ENCODE data around the gene PRND. TPM values are rescaled to one million over a fixed set of nuclear protein-coding genes. Genes with fewer than 3 reads are reported as not detected.

Gene PRND
- 10 to 100 TPM in 1 of 4 donors, 1 to 10 TPM in 2, not detected in 1; 1.0 to 14.9 (median 1.8) TPM for total RNA-seq

GRCh38 chr20:4721719-4722118, at the start of gene PRND:
PRND (plus strand) TSS chr20:4721909; CDS start chr20:4724552, 2,643 bp downstream.
- Histone ChIP-seq H3K4me3 (no peak within 1 kb of the TSS), H3K36me3 (no peaks in the 10 kb centered on the region), H3K27ac (peak within 1 kb of the TSS; percentile 13 to 94), H3K9me3 (no peaks in the 10 kb centered on the region), H3K4me1 (peaks cover 0 to 8% of the 10 kb centered on the region in 2 donors), H3K27me3 (no peaks in the 10 kb centered on the region)
- no peak for TF ChIP-seq POLR2A (IDR thresholded peaks at IDR 0.05)
- TF ChIP-seq CTCF (IDR thresholded peaks at IDR 0.05): no peak
- intact Hi-C loops (cut with DNase I; ENCODE audit: low total_unique reads): loop anchor here (2.0 kb wide), 1 partner anchor 115 kb away; no protein-coding TSS in a partner anchor
- no peak for DNase-seq

DNA sequence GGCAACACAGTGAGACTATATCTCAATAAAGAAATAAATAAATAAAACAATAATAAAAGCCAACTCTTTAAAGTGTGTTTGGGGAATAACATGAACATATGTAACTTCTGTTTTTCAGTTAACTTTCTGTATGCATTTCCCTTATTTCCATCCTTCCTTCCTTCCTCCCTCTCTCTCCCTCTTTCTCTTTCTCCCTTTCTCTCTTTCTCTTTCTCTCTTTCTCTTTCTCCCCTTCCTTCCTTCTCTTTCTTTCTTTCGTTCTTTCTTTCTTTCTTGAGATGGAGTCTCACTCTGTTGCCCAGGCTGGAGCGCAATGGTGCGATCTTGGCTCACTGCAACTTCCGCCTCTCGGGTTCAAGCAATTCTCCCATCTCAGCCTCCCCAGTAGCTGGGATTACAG, 48.8 kb upstream of the PRND start:
- TF ChIP-seq POLR2A (IDR thresholded peaks at IDR 0.05) (no peak), CTCF (IDR thresholded peaks at IDR 0.05) (no peak)

DNA sequence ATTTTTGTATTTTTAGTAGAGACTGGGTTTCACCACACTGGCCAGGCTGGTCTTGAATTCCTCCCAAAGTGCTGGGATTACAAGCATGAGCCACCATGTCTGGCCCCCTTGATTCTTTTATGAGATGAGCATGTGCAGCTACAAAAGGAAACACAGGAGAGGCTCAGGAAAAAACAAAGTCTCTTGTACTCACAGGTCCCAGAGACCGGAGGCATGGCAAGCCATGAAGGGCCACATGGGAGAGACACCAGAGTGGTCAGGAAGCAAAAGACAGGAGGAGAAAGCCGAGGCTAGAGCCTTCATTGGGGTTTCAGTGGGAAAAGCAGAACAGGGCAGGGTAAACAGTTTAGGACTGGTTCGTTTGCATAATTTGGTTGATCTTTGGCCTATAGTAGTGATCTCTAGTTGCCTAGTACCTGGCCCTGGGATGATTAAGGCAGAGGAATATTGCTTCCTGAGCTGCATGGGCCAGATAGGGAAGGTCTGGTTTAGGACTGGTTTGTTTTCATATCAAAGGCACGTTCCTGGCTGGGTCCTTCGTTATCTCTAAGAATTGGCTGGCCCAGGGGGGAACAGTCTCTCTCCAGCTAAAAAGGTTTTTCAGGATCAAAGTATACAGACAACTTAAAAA, 48.2 kb upstream of the PRND start:
- TF ChIP-seq POLR2A (IDR thresholded peaks at IDR 0.05) (no peak), CTCF (IDR thresholded peaks at IDR 0.05) (no peak)
- intact Hi-C loops (cut with DNase I; ENCODE audit: low total_unique reads): no loop called here
- H3K27me3 ChIP-seq: no peaks in the 10 kb centered on the region
- no peak for DNase-seq
- H3K4me1 ChIP-seq: no peaks in the 10 kb centered on the region
- no peak overlapping the region for H3K27ac ChIP-seq
- H3K36me3 ChIP-seq: no peaks in the 10 kb centered on the region
- H3K4me3 ChIP-seq: no peak overlapping the region
- no peaks in the 10 kb centered on the region for H3K9me3 ChIP-seq

More for the DNA sequence above, 48.8 kb upstream of the PRND start:
- no peaks in the 10 kb centered on the region for H3K4me1 ChIP-seq
- intact Hi-C loops (cut with DNase I; ENCODE audit: low total_unique reads): no loop called here
- H3K36me3 ChIP-seq: no peaks in the 10 kb centered on the region
- H3K27ac ChIP-seq: no peak overlapping the region
- H3K27me3 ChIP-seq: no peaks in the 10 kb centered on the region
- no peak overlapping the region for H3K4me3 ChIP-seq
- H3K9me3 ChIP-seq: no peaks in the 10 kb centered on the region
- no peak for DNase-seq

DNA sequence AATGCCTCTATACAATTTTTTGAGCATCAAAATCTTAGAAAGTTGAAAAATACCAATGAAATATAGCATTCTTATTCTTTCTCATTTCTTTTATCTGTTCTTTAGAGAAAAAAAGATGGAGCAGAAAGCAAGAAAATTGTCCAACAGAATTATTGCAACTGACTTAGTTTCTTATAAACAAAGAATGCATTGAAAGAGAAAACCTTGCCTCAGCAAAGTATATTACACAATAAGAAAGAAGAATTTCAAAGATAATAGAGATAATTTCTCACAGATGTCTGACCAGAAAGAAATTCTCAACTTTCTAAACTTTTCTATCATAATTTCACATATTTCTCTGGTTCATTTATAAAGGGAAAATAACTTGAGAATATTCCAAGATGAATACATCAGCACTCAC, 47.0 kb upstream of the PRND start:
- no peaks in the 10 kb centered on the region for H3K4me1 ChIP-seq
- no peak for DNase-seq
- H3K36me3 ChIP-seq: no peaks in the 10 kb centered on the region
- intact Hi-C loops (cut with DNase I; ENCODE audit: low total_unique reads): no loop called here
- no peak overlapping the region for H3K27ac ChIP-seq
- no peak overlapping the region for H3K4me3 ChIP-seq
- H3K27me3 ChIP-seq: no peaks in the 10 kb centered on the region
- no peaks in the 10 kb centered on the region for H3K9me3 ChIP-seq
- TF ChIP-seq POLR2A (IDR thresholded peaks at IDR 0.05) (no peak), CTCF (IDR thresholded peaks at IDR 0.05) (no peak)

- no peak overlapping the region for H3K27ac ChIP-seq
- H3K27me3 ChIP-seq: no peaks in the 10 kb centered on the region
- intact Hi-C loops (cut with DNase I; ENCODE audit: low total_unique reads): no loop called here
- no peaks in the 10 kb centered on the region for H3K36me3 ChIP-seq
- H3K9me3 ChIP-seq: no peaks in the 10 kb centered on the region
- H3K4me3 ChIP-seq: no peak overlapping the region
- TF ChIP-seq CTCF (IDR thresholded peaks at IDR 0.05) (no peak), POLR2A (IDR thresholded peaks at IDR 0.05) (no peak)
- no peak for DNase-seq
- no peaks in the 10 kb centered on the region for H3K4me1 ChIP-seq
Observed at GRCh38 chr20:4677846-4678245, 43.9 kb upstream of the PRND start.
